A673 (cell line): ENCODE data around the gene SCYGR3. TPM values are rescaled to one million over a fixed set of nuclear protein-coding genes. Genes with fewer than 3 reads are reported as not detected.

ENCODE experiments used
- BruUV-seq: library from RNA; stranded (reverse); fragments of 400-500 nt; replicated peaks from 2 replicates; lab custom pipeline; 2021; lab: Mats Ljungman, UMichigan
- CTCF ChIA-PET: fragments of 300-600 bp; sonication (Branson Sonifier 250); formaldehyde crosslinking; loops from one replicate; lab custom pipeline; 2022; ENCODE audit warnings: antibody characterized with exemption; lab: Charles Lee
- POLR2A ChIA-PET: fragments of 300-600 bp; sonication (Branson Sonifier 250); formaldehyde crosslinking; loops from one replicate; lab custom pipeline; 2022; ENCODE audit warnings: antibody characterized with exemption; ENCODE audit not compliant: low non-redundant PET; lab: Charles Lee
- DNase-seq: peaks from one replicate; pipeline ENCODE4 v3.0.0-alpha.2; 2015; ENCODE audit warnings: low spot score
- H3K27ac ChIP-seq: fragments of 200-600 bp; sonication (generic); 2 replicates; pipeline ENCODE4 v1.5.1; 2016; ENCODE audit warnings: mixed run types, low read depth, mild to moderate bottlenecking, mixed read lengths, antibody characterized with exemption, low read length; ENCODE audit not compliant: poor library complexity, severe bottlenecking
- H3K27me3 ChIP-seq: fragments of 200-600 bp; sonication (generic); replicated peaks from 2 replicates; pipeline ENCODE4 v1.6.1; 2017; ENCODE audit warnings: mixed run types, low read depth, mild to moderate bottlenecking, mixed read lengths, antibody characterized with exemption, low read length; ENCODE audit not compliant: insufficient read depth, poor library complexity
- H3K36me3 ChIP-seq: fragments of 200-600 bp; sonication (generic); 2 replicates; pipeline ENCODE4 v1.6.1; 2016; ENCODE audit warnings: mixed run types, mild to moderate bottlenecking, mixed read lengths, antibody characterized with exemption, low read length; ENCODE audit not compliant: insufficient read depth, poor library complexity, severe bottlenecking
- H3K4me1 ChIP-seq: fragments of 200-600 bp; sonication (generic); 2 replicates; pipeline ENCODE4 v1.6.1; 2017; ENCODE audit warnings: mixed run types, mild to moderate bottlenecking, mixed read lengths, antibody characterized with exemption, low read length; ENCODE audit not compliant: insufficient read depth, poor library complexity, severe bottlenecking
- H3K4me3 ChIP-seq: fragments of 200-600 bp; sonication (generic); 2 replicates; pipeline ENCODE4 v1.5.1; 2016; ENCODE audit warnings: low read depth, mixed run types, mild to moderate bottlenecking, mixed read lengths, low read length; ENCODE audit not compliant: poor library complexity, severe bottlenecking
- H3K9me3 ChIP-seq: fragments of 200-600 bp; sonication (generic); 2 replicates; pipeline ENCODE4 v1.6.1; 2016; ENCODE audit warnings: mixed run types, low read depth, mild to moderate bottlenecking, mixed read lengths, antibody characterized with exemption, low read length; ENCODE audit not compliant: poor library complexity, severe bottlenecking
- CTCF ChIP-seq: fragments of 300-800, 200-600 bp; sonication (generic); conservative IDR thresholded peaks from 2 replicates; pipeline ENCODE4 v1.5.1; 2017; ENCODE audit warnings: low read depth, mild to moderate bottlenecking, antibody characterized with exemption, low read length, moderate library complexity, mixed read lengths
- EZH2 ChIP-seq: fragments of 200-600 bp; sonication (generic); IDR thresholded peaks from 2 replicates; pipeline ENCODE4 v1.6.1; 2017; ENCODE audit warnings: borderline replicate concordance, low read depth, mild to moderate bottlenecking, mixed read lengths, antibody characterized with exemption, low read length; ENCODE audit not compliant: poor library complexity, severe bottlenecking
- intact Hi-C: fragments of 100-400 bp; cut with micrococcal nuclease; formaldehyde crosslinking; loops from one replicate; pipeline ENCODE4 v1.10.0; 2022; ENCODE audit not compliant: unreplicated experiment
- total RNA-seq: library from RNA; stranded (reverse); gene quantifications from 2 replicates; pipeline ENCODE4 v1.2.3, GENCODE V29; 2021

The SCYGR3 gene
- total RNA-seq, 1 experiment from 2014 or later = not detected

DNA sequence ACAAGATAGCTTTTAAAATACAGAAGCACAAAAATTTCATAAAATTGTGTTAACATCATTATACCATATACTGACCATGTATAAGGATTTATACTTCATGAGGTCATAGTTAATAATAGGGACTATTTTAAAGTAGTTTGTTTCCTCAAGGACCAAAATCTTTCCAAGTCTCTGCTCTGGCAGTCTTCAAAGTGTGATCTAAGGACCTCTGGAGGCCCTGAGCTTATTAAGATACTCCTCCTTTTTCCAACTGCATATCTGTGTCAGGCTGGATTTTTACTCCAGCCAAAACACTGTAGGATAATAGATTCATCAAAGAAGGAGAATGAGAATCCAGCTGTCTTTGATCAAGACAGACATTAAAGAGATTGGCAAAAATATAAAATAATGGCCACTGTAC lies 17.6 kb downstream of the SCYGR3 start:
- Histone ChIP-seq H3K4me3 (no peak overlapping the region), H3K4me1 (no peaks in the 10 kb centered on the region), H3K9me3 (no peaks in the 10 kb centered on the region), H3K27ac (no peak overlapping the region), H3K36me3 (no peaks in the 10 kb centered on the region), H3K27me3 (no peaks in the 10 kb centered on the region)
- intact Hi-C loops = no loop called here
- TF ChIP-seq CTCF = no peak
- no peak for TF ChIP-seq EZH2
- POLR2A ChIA-PET = no interaction called here
- no peak for DNase-seq
- no TSS peak for BruUV-seq
- CTCF ChIA-PET = interaction anchor here (0.6 kb wide), 1 partner anchor 191 kb away, joined by 3 read pairs; no protein-coding TSS in a partner anchor

- Histone ChIP-seq H3K27ac (no peak overlapping the region), H3K36me3 (no peaks in the 10 kb centered on the region), H3K4me1 (no peaks in the 10 kb centered on the region), H3K27me3 (no peaks in the 10 kb centered on the region), H3K4me3 (no peak overlapping the region), H3K9me3 (no peaks in the 10 kb centered on the region)
- BruUV-seq = no TSS peak
- POLR2A ChIA-PET = no interaction called here
- no peak for DNase-seq
- intact Hi-C loops = no loop called here
- TF ChIP-seq EZH2 (no peak), CTCF (no peak)
- CTCF ChIA-PET = no interaction called here
Observed at GRCh38 chr2:227595797-227596196, 18.8 kb downstream of the SCYGR3 start.

DNA sequence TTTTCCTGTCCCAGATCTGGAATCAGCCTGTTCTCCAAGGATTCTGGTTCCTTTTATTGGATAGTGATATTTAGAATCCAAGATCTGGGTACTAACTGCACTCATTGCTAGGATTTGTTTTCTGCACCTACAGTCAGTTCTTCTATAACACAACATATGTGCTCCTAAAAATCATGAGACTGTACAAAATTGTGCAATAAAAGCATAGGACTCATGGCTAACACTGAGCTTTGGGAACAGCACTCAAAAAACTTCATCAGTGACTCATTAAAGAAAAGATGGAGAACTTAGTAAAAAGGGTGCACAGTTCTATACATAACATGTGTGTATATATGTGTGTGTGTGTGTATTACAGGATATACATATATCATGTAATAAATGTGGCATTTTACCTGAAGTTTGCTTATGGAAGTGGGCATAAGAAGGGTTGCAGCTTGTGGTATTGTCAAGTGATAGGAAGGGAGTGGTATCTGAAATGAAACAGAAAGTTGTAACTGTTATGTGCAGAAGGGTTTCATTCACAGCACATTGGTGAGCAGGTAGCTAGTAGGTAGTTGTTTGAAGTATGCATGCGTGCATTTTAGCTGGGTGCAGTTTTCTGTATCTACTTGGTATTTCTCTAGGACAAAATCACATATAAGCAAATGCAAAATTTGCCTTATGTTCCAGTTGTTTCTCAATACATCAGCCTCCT lies 21.8 kb downstream of the SCYGR3 start:
- Histone ChIP-seq H3K36me3 (no peaks in the 10 kb centered on the region), H3K27ac (no peak overlapping the region), H3K9me3 (no peaks in the 10 kb centered on the region), H3K4me1 (no peaks in the 10 kb centered on the region), H3K27me3 (no peaks in the 10 kb centered on the region), H3K4me3 (no peak overlapping the region)
- no peak for DNase-seq
- no peak for TF ChIP-seq EZH2
- no peak for TF ChIP-seq CTCF
- BruUV-seq = no TSS peak
- intact Hi-C loops = no loop called here
- CTCF ChIA-PET = no interaction called here
- POLR2A ChIA-PET = no interaction called here
